ENCODE measurements around the gene CTXN3.
A peak's percentile ranks its signal among the peaks of the same experiment; 100 is the strongest.
"Not testable (repeated sequence)": the region's sequence is repeated elsewhere in the genome, so short reads cannot be mapped to it uniquely, and the experiment has no call there.

Gene CTXN3

DNA sequence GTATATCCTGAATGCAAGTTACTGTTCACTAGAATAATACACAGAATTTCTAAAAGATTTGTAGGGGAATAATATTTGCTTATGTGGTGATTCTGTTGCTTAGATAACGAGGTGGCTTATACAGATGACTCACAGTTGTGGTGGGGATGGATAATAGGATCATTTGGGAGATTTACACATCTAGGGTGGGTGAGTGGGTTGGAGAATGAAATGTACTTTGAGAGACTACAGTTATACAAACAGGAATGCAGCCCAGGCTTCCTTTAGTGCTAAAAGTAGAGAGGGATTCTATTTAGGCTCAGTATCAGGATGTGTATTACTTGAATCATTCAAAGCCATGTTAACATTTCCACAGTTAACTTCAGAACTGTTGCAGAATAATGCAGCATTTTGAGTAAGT lies 1.8 kb downstream of the CTXN3 start:
- DNase-seq (ENCODE audit: low read depth, low spot score): no peak

DNA sequence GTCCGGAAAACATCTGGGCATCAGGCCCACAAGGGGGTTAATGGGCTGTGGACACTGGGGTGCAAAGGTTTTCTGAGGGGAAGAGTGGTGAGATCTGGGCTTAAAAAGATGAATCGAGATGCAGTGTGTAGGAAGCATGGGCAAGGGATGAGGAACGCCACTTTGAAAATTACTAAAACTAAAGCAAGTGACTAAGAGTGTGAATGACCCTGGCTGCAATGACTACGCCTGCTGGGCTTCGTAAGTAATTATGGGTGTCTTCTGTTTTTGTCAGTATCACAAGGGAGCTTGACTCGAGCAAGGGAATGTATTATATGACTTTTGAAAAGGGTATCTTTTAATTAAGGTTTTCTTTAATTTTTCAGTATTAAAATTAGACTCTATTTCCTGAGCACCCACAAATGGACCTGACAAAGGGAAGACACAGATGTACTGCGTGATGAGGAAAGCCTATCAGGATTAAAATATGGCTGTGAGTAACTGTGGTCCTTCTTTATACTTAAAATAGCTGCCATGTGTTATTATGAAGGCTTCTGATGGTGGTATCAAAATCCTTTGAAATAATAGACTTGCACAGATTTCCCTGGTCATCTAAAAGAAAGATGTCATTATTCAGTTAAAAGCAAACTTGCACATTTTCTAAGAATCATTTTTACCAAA lies 4.2 kb downstream of the CTXN3 start:
- DNase-seq (ENCODE audit: low read depth, low spot score): no peak

DNA sequence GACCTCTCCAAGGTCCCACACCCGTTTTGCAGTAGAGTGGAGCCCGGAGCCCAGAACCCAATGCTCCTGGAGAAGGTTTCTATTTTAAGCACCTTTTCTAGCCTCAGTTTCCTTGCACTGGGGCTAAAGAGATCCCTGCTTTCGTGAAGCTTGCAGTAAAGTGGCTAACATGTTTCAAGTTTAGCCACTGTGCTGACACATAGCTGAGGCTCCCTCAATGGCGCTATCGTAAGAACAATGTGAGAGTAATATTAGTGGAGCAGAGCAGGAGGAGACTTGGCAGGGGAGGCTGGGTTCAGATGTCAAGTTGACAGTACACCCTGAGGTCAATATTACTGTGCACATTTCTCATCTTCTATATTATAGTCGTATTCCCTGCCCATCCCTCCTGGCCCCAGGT lies 7.9 kb downstream of the CTXN3 start:
- DNase-seq (ENCODE audit: low read depth, low spot score): no peak

DNA sequence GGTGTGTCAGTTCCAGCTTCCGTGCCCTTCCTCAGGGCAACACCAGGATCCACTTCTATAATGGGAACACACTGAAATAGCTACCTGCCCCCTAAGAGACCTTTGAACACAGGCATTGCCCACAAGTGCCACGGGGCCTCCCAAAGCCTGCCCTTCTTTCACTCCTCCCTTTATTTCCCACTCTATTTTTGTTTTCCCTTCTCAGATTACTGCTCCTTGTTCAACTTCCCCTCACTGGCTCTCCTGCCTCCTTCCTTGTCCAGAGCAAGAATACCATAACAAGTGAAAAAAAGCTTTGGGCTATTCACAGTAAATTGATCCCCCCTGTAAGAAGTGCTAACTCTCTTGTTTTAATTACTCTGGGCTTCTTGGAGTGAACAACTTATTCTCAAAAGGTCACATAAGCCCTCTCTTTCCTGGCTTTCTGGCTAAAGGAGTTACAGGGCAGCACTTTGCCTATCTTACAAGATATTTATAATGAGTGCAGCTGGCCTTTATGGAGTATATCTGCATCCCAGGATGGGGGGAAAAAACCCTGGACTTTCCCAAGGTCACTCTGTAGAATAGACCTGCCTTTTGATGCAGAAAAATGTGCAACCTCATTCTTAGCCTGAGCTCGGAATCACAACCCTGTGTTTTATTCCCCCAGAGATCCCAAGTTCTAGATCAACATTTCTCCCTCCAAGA lies 11.3 kb downstream of the CTXN3 start:
- DNase-seq (ENCODE audit: low read depth, low spot score): no peak

GRCh38 chr5:127664093-127664492 lies 15.2 kb downstream of the CTXN3 start:
- DNase-seq (ENCODE audit: low read depth, low spot score): no peak

GRCh38 chr5:127665641-127666040 lies 16.8 kb downstream of the CTXN3 start:
- no peak for DNase-seq (ENCODE audit: low read depth, low spot score)

- no peak for DNase-seq (ENCODE audit: low read depth, low spot score)
Measured at GRCh38 chr5:127666043-127666716, 17.3 kb downstream of the CTXN3 start.

DNA sequence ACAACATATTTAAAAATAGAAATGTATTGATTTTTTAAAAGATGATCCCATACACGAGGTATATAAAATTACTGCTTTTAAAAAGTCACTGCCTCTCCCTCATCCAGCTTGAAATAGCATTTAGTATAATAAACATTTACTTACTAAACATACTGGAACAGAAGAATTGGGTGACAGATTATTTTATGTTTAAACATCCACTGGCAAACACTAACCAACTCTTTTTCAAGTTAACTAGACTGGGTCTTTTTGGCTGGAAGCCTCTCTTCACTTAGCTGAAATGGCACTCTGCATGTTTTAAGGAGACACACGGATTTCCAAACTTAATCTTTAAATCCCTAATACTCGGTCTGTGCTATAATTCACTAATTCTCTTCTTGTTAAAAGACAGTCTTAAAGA lies 19.0 kb downstream of the CTXN3 start:
- DNase-seq (ENCODE audit: low read depth, low spot score): no peak

DNA sequence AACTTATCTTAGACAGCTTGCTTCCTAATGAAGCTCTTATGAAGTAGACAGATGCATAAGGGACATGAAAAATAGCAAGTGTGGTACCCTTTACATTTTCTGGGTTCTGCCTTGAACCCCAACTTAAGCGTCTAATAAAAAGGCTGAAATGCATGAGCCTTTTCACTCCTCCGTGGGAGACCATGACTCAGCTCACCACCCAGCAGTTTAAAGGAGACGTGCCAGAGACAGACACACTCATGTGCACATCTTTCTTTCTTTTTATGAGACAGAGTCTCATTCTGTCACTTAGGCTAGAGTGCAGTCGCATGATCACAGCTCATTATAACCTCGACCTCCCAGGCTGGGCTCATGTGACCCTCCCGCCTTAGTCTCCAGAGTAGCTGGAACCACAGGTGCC lies 22.3 kb downstream of the CTXN3 start:
- no peak for DNase-seq (ENCODE audit: low read depth, low spot score)

- no peak for DNase-seq (ENCODE audit: low read depth, low spot score)
Measured at GRCh38 chr5:127673117-127673800, 24.4 kb downstream of the CTXN3 start.

- not testable (repeated sequence) for DNase-seq (ENCODE audit: low read depth, low spot score)
Measured at GRCh38 chr5:127676951-127677350, 28.1 kb downstream of the CTXN3 start.

GRCh38 chr5:127679691-127680330 lies 30.9 kb downstream of the CTXN3 start:
- not testable (repeated sequence) for DNase-seq (ENCODE audit: low read depth, low spot score)

DNA sequence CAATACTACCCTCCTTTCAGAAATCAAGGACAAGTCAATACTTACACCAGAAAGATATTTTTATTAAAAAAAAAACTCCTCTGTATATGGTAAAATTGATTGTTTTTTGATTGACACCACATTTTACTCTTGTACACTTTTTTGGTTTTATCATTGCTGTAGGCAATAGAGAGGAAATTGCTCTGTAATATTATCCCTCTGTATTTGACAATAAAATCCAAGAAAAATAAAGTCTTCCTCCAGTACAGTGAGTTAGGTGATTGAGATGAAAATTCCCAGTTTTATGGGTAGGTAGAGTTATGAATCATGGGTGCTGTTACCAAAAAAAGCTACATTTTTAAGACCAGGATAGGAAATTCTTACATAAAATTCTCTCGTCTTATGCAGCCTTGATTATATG lies 31.7 kb downstream of the CTXN3 start:
- DNase-seq (ENCODE audit: low read depth, low spot score): no peak

DNA sequence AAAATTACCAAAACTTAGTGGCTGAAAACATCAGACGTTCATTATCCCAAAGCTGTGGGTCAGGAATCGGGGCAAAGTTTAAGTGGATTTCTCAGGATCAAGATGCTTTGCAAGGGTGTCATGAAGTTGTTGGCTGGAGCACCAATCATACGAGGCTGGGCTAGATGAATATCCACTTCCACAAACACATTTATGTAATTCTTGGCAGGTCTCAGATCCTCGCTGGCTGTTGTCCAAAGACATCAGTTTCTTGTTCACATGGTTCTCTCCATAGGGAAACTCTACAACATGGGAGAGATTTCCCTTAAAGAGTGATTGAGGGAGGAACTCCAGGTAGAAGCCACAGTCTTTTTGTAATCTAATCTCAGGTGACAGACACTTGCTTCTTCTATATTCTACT lies 34.1 kb downstream of the CTXN3 start:
- peak; percentile 84 for DNase-seq (ENCODE audit: low read depth, low spot score)

- no peak for DNase-seq (ENCODE audit: low read depth, low spot score)
Measured at GRCh38 chr5:127684726-127685467, 36.0 kb downstream of the CTXN3 start.

DNA sequence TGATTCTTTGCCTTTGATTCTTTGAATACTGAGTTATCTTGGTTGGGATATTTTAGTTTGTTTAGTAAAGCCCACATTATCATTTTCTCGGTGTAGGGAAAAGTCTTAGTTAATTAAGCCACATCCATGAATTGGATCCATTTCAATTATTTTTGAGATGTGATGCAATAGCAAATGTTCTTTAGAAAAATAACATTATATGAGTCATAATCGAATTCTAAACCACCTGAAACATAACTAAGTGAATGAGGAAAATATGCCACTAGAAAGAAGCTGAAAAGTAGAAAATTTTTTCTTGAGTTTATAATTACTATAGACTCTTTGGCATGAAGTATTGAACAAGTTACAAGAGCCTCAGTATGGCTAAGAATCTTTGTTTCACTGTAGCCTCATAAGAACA lies 36.8 kb downstream of the CTXN3 start:
- DNase-seq (ENCODE audit: low read depth, low spot score): no peak

DNA sequence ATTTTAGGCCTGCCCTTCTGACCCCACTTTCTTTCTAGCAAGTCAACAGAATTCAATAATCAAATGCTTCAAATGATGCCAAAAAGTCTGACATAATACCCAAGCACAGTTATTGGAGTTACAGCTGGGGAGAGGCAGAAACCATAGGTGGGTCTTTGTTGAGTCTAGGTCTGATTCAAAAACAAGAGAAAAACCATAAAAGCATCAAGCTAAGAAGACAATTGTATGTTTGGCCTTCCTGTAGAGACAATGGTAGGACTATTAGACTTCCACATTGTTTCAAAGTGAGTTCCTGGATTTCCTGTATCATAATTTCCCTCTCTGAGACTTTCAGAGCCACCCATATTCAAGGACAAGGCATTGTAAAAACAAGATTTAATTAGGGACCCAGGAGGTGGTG lies 37.5 kb downstream of the CTXN3 start:
- DNase-seq (ENCODE audit: low read depth, low spot score): no peak

DNA sequence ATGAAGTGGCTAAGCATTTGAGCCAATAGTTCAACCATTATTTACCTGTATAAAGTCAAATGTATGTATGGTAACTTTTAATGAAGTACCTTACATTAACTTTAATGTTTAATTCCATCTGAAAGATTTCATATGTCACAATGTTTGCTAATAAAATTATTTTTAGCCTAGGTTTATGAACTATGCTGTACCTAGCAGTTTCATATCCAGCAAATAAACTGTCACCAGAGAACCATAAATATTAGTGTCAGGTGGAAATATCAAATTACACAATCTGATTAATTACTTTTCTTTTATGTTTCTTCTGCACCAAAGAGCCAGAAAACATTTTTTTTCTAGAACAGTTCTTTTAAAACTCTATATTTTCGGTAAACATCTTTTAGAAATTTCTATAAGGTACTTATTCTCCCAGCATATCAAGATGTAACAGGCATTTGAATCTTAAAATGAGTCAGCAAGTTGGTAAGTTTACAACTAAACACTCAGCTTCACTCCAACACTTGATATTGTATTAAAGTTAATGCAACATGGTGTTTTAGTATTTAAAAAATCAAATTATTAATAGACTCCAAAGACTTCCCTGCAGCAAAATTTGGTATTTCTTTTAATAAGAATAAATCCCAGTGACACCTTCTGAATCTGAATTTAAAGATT lies 45.8 kb downstream of the CTXN3 start:
- DNase-seq (ENCODE audit: low read depth, low spot score): no peak

DNA sequence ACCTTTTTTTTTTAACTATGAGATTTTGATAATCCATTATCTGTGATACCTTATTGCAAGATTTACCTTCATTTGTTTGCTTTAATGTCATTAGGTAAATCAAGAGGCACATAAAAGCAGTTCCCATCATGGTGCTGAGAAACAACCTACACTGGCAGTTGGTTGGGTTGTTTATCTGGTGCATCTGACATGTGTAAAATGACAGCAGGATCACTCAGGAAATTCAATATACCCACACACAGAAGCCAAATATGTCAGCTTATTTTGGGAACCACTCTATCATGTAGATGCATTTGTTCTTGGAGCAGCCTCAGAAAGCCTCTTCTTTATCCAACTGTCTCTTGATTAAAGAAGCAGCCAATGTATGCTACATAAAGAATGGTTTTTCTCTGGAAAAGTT lies 46.5 kb downstream of the CTXN3 start:
- no peak for DNase-seq (ENCODE audit: low read depth, low spot score)

DNA sequence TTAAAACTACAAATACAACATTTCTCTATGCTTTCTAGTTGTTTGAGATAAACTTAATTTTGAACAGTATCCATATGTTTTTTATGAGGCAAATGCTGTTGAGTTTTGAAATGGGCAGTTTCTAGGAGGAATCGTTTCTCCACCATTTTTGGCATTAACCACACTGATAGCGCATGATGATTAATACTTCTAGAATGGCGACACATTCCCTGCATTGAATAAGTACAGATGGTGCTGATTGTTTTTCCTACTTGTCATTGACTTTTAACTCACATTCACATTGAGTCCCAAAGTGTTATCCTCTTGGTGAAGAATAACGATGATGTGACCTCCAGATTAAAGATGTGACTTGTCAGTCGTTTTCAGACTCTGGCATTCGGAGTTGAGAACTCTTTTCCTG lies 47.8 kb downstream of the CTXN3 start:
- DNase-seq (ENCODE audit: low read depth, low spot score): no peak

Data from smooth muscle cell of the brain vasculature (primary cell).